HG03558 (cell line): ENCODE measurements around the gene RAD9B.
"Not testable (repeated sequence)": the region's sequence is repeated elsewhere in the genome, so short reads cannot be mapped to it uniquely, and the experiment has no call there.

Experiments used
- ATAC-seq: cut with Tn5 transposase; IDR thresholded peaks from one replicate; pipeline ENCODE4 v1.9.1; 2021; ENCODE audit warnings: moderate number of reproducible peaks; ENCODE audit not compliant: unreplicated experiment; ENCODE audit errors: extremely low read depth

The RAD9B gene

DNA sequence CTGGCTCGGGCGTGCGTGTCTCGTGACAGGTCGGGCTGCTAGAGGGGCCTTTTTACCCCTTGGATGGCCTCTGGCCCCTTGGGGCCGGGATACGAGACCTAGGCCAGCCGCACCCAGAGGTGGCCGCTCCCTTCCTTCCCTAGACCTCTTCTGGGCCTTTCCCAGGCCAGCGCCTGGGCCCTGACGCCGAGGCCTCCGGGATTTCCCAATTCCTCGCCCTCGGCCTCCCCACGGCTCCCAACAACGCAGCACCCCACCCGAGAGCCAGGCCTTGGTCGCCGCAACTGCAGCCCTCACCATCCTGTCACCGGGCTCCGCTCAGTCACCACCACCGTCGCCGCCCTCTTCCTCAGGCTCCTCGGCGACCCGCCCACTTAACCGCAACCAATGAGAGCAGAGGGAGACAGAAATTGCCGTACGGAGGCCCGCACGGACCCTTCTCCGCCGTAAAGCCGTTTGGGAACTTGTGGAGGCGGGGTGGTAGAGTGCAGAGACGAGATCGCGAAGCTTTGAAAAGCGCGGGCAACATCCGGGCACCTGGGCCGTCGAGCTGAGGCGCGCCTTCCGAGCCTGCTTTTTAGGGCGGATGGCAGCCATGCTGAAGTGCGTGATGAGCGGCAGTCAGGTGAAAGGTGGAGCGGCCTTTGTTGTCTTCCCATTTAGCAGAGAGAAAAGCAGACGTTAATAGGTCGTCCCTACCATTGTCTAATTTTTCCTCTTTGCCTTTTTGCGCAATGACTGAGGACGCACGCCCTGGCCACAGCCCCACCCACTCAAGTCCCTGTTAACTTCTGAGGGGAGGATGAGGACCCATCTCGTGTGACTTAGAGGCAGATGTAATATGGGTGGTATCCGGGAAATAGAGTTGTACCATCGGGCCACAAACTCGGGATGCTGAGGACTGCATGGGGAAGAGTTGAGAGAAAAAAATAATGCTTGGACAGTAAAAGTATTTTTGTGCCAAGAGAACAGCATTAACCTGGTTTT is at the start of gene RAD9B, which contains the start of gene VPS29:
Gene RAD9B, plus strand, starts transcription at position 580 of the 987 bp plus-strand sequence. Its CDS starts 7 bp downstream, at position 587.
Gene VPS29, minus strand, starts transcription at position 360 of the 987 bp plus-strand sequence. Its CDS starts 60 bp downstream, at position 300.
- peak; percentile 81 for ATAC-seq

GRCh38 chr12:110453569-110454296 is 48.4 kb upstream of the RAD9B start:
- ATAC-seq: no peak

DNA sequence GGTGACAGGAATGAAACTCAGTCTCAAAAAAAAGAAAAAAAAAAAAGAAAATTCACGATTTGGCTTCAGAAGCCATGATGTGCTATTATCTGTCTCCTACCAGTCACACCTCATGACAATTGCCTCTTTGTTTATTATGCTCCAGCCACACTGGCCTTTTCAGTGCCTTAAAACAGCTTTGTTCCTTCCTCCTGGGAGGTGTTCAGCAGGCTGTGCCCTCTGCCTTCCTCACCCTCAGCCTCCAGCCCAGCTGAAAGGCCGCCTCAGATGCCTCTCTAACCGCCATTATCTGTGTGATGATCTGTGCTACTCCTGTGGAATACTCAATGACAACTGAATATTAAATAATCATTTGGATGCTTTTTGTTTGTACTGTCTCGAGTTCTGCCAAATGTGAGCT is 43.4 kb upstream of the RAD9B start:
- no peak for ATAC-seq

GRCh38 chr12:110461189-110461588 is 40.9 kb upstream of the RAD9B start:
- not testable (repeated sequence) for ATAC-seq

GRCh38 chr12:110465024-110465423 is 37.1 kb upstream of the RAD9B start:
- no peak for ATAC-seq

DNA sequence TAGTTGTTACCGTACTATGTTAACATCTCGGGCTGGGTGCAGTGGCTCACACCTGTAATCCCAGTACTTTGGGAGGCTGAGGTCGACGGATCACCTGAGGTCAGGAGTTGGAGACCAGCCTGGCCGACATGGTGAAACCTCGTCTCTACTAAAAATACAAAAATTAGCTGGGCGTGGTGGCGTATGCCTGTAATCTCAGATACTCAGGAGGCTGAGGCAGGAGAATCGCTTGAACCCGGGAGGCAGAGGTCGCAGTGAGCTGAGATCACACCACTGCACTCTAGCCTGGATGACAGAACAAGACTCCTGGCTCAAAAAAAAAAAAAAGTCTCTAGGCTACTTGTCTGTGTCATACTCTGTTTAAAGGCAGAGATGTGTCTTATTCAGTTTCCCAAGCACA is 36.4 kb upstream of the RAD9B start:
- not testable (repeated sequence) for ATAC-seq

GRCh38 chr12:110466791-110467190 is 35.3 kb upstream of the RAD9B start:
- no peak for ATAC-seq

GRCh38 chr12:110467847-110468213 is 34.3 kb upstream of the RAD9B start:
- no peak for ATAC-seq

DNA sequence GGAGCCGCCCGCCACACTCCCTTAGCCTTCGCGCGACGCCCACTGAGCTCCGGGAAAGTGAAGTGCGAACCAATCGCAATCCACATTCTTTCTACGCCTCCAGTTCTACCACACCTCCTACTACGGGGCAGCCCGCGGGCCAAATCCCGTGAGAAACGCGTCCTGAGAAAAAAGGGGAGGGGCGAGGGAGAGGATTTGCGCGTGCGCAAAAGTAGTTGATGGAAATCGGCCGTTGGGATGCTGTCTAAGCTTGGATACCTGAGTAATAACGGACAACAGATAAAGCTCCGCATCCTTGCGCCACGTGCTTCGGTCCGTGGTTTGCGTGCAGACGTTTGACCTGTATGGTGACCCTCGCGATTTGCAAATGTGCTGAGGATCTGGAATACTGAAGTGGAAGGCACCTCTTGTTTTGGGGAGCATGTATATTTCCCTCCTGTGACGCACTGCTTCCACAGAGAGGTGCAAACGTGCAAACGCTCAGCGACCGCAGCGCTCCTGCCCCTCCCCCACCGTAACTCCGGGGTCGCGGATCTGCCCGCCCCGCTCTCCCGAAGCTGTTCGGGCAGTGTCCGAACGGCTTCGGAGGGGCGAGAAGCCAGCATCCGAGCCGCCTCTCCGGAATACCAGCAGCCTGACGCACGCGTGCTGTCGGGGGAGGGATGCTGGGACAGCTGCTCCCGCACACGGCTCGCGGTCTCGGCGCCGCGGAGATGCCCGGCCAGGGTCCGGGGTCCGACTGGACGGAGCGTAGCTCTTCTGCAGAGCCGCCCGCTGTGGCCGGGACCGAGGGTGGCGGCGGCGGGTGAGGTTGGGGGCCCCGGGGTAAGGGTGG is 33.7 kb upstream of the RAD9B start, which contains the start of the genes FAM216A and GPN3:
Gene FAM216A, plus strand, starts transcription at position 632 of the 835 bp plus-strand sequence. Its CDS starts 31 bp downstream, at position 663.
Gene GPN3, minus strand, starts transcription at position 44 of the 835 bp plus-strand sequence. CDS start 54 bp downstream, outside the sequence.
- peak; percentile 56 for ATAC-seq

GRCh38 chr12:110475426-110475825 is 26.7 kb upstream of the RAD9B start:
- ATAC-seq: no peak

DNA sequence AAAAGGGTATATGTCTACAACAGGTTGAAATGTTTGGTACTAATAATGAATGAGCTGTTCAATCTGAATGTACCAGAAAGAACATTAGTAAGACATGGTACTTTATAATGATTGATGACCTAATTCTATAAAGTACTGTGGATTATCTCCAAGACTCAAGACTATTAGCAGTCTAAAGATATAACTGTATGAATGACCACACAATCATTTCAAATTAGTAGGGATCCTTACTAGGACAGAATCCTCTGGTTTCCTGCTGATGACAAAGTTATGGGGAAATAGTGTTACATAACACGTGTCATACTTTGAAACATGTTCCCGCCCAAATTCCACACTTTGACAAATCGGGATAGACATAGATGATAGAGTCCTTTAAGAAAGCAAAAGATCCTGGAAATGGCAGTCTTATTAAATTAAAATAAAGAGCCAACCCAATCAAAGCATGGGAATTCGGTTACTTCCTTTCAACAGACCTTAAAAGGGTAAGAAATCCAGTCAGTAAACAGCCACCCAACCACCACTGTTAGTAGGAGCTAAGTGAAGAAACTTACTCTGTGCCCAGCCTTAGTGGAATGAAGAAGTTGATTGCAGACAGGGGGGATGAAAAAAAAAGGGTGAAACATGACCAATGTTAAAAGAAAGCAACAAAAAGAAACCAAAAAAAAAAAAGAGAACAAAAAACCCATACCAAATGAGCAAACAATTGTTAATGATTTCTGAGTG is 3.0 kb upstream of the RAD9B start:
- no peak for ATAC-seq

DNA sequence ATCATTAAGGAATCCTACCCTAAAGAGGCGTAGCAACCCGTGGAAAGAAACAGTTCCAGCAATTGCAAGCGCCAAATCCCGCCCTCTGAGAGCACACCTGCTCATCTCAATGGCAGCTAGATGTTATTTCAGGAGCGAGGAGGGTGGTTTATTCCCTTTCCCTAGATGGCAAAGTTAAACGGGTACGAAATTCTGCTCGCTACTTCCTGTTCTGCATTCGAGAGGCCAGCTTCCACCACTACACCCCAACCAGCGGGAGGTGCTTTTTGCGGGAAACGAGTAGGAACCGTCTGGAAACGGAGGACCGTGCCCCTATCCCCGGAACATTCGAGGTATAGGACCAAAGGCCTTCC is 756 bp upstream of the RAD9B start:
- no peak for ATAC-seq

DNA sequence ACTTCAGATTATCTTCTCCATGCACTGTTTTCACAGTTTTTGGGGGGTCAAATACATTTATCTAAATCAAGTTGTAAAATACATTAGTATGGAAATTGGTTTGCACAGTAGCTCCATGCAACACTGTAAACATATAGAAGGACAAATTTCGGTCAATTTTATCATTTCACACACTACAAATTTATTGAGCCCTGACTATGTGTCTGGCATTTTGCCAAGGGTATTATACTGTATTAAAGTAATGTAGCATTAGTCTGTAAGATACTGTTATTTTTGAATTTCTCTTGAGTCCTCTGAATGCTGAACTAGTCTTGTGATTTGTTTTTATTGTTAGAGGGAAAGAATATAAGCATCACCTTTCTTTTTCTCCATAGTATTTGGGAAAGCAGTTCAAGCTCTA is 1.3 kb downstream of the RAD9B start:
- ATAC-seq: no peak

DNA sequence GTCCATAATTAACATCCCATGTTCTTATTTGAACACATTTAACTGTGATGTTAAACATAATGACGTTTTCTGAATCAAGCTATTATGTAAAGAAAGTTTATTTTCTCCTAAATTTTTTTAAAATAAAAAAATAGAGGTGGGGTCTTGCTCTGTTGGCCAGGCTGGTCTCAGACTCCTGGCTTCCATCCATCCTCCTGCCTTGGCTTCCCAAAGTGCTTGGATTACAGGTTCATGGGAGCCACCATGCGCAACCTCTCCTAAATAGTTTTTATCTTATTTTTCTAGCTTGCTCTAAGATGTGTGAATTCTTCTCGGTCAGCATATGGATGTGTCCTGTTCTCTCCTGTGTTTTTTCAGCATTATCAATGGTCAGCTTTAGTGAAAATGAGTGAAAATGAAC is 3.2 kb downstream of the RAD9B start:
- no peak for ATAC-seq

DNA sequence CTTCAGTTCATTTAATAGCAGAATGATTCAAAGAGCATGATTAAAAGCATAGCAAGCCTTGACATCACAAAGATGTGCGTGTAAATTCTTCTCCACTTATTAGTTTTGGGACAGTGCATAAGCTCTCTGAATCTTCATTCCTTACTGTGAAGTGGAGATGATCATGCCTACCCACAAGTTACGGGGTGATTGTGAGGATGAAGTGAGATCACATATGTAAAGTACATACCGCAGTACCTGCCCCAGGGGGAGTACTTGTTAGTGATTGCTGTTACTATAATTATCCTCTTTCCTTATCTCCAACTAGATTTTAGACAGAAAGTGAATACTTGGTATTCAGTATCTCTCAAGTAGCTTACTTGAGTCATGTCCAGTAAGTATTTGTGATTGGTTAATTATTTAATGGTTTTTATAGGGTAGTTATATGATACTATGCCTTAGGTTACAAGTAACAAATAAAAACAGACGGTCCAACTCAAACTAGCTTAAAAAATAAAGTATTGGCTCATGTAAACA is 6.0 kb downstream of the RAD9B start:
- ATAC-seq: no peak

DNA sequence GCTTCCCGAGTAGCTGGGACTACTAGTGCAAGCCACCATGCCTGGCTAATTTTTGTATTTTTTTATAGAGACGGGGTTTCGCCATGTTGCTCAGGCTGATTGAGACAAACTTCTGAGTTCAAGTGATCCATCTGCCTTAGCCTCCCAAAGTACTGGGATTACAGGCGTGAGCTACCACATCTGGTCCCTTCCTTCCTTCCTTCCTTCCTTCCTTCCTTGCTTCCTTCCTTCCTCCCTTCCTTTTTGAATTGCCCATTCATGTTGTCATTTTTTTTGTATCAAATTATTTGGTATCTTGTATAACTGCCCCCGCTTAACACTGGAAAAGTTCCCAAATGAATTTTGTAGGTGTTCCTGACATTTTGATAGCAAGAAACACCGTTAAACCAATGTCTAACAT is 11.7 kb downstream of the RAD9B start:
- no peak for ATAC-seq

- no peak for ATAC-seq
Measured at GRCh38 chr12:110514363-110514762, 12.2 kb downstream of the RAD9B start.

DNA sequence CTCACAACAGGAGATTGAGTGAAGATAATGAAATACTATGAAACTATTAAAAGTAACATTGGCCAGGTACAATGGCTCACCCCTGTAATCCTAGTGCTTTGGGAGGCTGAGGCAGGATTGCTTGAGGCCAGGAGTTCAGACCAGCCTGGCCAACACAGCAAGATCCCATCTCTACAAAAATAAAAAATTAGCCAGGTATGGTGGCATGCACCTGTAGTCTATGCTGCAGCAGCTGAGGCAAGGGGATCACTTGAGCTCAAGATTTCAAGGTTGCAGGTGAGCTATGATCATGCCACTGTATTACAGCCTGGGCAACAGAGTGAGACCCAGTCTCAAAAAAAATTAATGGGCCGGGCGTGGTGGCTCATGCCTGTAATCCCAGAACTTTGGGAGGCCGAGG is 14.9 kb downstream of the RAD9B start:
- ATAC-seq: no peak

- not testable (repeated sequence) for ATAC-seq
Measured at GRCh38 chr12:110518014-110518413, 15.9 kb downstream of the RAD9B start.
